ENCODE data around the gene ADGRL3.
"Not testable (repeated sequence)": the region's sequence is repeated elsewhere in the genome, so short reads cannot be mapped to it uniquely, and the experiment has no call there.

ADGRL3 gene

DNA sequence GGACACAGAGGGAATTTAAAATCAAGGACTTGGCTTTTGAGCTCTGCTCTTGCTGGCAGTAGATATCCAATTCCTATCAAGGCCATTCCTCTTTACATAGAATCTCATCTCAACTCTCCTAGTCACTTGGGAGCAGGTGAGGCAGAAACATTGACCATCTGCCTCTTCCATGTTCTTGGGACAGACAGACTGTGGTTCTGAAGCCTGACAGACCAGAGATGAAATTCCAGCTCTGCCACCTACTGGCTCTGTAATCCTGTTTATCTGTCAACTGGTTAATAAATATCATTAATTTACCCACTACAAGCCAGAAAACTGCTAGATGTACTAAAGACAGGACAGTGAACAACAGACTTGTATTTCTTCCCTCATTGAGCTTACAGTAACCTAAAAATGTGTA lies 300.8 kb downstream of the ADGRL3 start:
- H3K4me3 ChIP-seq (ENCODE audit: low read depth, low read length), result no peak overlapping the region
- TF ChIP-seq, protein P1, sequence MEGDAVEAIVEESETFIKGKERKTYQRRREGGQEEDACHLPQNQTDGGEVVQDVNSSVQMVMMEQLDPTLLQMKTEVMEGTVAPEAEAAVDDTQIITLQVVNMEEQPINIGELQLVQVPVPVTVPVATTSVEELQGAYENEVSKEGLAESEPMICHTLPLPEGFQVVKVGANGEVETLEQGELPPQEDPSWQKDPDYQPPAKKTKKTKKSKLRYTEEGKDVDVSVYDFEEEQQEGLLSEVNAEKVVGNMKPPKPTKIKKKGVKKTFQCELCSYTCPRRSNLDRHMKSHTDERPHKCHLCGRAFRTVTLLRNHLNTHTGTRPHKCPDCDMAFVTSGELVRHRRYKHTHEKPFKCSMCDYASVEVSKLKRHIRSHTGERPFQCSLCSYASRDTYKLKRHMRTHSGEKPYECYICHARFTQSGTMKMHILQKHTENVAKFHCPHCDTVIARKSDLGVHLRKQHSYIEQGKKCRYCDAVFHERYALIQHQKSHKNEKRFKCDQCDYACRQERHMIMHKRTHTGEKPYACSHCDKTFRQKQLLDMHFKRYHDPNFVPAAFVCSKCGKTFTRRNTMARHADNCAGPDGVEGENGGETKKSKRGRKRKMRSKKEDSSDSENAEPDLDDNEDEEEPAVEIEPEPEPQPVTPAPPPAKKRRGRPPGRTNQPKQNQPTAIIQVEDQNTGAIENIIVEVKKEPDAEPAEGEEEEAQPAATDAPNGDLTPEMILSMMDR (IDR thresholded peaks at IDR 0.05; ENCODE audit: low read depth, low read length), result no peak

DNA sequence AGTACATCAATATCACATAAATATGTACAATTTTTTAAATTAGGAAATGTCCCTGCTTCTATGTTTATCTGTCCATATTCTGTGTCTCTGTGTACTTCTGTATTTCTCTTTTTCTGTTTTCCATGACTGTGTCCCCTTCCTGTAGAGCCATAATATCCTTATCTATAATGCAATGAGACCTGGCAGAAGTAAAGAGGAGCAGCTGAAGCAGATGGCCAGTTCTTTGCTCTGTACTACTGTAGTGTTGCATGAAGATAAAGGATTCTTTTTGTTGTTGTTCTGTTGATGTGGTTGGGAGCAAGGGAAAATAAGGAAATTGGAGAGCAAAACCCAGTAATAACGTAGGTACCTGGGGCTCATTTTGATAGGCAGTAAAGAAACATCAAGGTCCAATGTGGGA lies 301.7 kb downstream of the ADGRL3 start:
- TF ChIP-seq, protein P1 (IDR thresholded peaks at IDR 0.05; ENCODE audit: low read depth, low read length), result no peak
- no peak overlapping the region for H3K4me3 ChIP-seq (ENCODE audit: low read depth, low read length)

DNA sequence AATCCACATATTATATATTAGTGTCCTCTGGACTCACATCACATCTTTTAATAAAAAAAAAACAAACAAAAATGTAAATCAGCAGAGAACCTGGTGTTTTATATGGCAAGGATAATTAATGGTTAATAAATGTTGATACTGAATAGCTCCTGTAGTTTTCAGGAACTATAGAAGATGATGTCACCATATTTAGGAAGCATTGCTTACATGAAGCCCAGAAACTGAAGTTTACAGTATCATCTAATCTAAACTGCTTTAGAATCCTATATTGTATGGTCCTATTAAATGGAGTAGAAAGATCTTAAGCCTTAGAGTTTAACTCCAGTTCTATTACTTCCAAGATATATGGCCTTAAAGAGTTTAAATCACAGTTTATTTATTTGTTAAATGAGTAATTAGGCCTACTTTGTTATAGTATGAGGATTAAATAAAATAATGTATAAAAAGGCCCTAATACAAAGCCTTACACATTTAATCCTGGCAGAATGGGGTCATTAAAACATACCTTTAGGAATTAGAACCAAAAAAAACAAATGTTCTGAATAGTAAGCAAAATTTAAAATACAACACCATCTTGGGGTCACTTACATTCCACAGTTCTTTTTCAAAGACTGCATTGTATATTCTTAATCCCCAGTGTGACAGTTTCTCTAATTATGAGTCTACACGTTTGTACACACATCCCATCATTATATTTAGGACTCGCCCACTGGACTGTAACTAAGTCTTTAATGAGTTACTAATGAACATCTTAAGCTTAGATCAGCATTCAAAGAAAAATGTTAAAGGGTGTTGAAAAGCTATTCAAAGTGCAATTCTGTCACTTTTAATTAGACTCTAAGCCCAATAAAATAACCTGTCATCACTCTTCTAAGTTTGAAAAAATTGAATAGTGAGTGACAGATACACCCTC lies 305.9 kb downstream of the ADGRL3 start:
- H3K4me3 ChIP-seq (ENCODE audit: low read depth, low read length), result no peak overlapping the region
- TF ChIP-seq, protein P1 (IDR thresholded peaks at IDR 0.05; ENCODE audit: low read depth, low read length), result no peak

DNA sequence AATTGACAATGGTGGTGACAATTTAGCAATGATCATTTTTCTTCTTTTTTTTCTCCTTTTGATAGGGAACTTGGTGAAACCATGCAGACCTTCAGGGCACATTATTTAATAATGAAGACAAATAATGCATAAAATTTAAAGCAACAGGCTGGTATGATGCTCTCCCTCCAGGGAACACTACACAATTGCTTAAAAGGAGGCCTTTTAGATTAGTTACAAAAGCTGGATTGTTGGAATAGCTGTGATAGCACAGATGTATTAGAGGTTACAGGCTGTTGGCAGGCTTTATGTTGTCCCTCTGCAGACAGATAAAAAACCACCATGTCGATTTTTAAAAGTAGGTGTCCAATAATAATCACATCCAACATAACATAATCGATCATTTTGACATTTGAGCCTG lies 307.0 kb downstream of the ADGRL3 start:
- TF ChIP-seq, protein P1 (IDR thresholded peaks at IDR 0.05; ENCODE audit: low read depth, low read length), result no peak
- no peak overlapping the region for H3K4me3 ChIP-seq (ENCODE audit: low read depth, low read length)

DNA sequence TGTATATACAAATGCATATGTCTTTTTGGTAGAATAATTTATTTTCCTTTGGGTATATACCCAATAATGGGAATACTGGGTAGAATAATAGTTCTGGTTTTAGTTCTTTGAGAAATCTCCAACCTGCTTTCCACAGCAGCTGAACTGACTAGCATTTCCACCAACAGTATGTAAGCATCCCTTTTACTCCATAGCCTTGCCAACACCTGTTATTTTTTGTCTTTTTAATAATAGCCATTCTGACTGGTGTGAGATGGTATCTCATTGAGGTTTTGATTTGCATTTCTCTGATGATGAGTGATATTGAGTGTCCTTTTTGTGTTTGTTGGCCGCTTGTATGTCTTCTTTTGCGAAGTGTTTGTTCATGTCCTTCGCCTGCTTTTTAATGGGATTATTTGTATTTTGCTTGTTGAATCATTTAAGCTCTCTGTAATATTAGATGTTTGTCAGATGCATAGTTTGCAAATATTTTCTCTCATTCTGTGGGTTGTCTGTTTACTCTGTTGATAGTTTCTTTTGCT lies 309.7 kb downstream of the ADGRL3 start:
- H3K4me3 ChIP-seq (ENCODE audit: low read depth, low read length), result not testable (repeated sequence)

DNA sequence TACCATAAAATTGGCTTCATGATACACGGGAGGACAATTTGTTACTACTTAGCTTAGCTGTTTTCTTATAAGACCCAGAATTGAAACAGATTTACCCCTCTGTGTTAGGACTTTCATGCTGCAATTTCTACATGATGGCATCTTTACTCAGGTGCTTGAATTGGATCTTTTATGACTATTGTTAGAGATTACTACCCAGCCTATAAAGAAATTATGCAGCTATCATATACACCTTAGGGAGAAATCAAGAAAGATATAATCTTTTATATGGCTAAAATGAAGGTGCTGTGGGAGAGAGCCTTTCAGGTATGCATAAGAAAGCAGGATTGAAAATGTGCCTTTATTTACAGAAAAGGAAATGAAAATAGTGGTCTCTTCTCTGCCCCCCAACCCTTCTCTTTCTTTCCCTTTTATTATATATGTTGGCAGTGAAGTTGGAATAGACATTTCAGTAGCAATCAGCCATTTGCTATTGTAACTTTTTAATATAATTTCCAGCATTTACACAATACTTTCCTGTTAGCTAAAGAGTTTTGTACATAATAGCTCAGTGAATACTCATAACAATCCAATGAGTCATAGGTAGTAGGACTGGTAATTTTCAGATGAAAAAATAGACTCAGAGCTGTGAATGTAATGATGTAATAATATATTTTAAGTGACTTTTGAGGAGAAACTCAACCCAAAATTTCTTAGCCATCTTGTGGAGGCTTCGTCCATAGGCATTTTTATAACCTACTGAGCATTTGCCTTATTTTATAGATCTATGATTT lies 311.8 kb downstream of the ADGRL3 start:
- TF ChIP-seq, protein P1 (IDR thresholded peaks at IDR 0.05; ENCODE audit: low read depth, low read length), result no peak
- no peak overlapping the region for H3K4me3 ChIP-seq (ENCODE audit: low read depth, low read length)

DNA sequence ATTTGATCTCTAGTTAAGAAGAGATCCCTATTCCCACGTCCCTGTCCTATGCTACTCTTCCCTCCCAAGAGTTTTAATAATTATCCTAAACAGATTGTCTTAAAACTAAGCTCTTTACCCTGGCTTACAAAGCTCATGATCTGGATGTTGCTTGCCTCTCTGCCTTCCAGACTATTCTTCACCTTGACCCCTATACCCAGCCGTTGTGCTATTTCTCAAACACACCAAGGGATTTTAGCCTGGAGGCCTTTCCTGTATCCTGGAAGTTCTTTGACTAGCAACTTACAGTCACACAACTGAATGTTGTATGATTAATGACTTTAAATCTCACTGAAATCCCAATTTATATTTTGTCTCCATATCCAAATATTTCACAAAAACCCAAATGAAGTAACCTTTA lies 314.9 kb downstream of the ADGRL3 start:
- no peak overlapping the region for H3K4me3 ChIP-seq (ENCODE audit: low read depth, low read length)
- TF ChIP-seq, protein P1 (IDR thresholded peaks at IDR 0.05; ENCODE audit: low read depth, low read length), result no peak

Data from WI38 (cell line).